ENCODE results near the gene RRP12.

DNA sequence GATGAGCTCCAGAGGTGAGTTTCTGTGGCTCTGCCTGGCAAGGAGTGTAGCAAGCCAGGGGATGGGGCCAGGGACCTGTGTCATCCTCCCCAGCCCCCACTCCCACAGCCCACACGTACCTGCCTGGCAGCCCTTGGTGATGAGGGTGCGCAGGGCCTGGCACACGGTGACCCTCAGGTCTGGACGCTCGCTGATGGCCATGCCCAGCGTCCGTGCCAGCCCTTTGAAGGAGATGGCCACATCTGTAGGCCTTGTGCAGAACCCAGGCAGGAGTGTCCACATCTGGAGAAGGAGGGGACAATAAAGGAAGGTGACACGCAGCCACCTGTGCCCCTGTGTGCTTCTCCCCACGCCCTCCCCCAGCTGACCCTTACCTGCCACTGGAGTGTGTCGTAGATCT lies 27.7 kb downstream of the RRP12 start:
- TF ChIP-seq, protein P1, sequence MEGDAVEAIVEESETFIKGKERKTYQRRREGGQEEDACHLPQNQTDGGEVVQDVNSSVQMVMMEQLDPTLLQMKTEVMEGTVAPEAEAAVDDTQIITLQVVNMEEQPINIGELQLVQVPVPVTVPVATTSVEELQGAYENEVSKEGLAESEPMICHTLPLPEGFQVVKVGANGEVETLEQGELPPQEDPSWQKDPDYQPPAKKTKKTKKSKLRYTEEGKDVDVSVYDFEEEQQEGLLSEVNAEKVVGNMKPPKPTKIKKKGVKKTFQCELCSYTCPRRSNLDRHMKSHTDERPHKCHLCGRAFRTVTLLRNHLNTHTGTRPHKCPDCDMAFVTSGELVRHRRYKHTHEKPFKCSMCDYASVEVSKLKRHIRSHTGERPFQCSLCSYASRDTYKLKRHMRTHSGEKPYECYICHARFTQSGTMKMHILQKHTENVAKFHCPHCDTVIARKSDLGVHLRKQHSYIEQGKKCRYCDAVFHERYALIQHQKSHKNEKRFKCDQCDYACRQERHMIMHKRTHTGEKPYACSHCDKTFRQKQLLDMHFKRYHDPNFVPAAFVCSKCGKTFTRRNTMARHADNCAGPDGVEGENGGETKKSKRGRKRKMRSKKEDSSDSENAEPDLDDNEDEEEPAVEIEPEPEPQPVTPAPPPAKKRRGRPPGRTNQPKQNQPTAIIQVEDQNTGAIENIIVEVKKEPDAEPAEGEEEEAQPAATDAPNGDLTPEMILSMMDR (IDR thresholded peaks at IDR 0.05): no peak
- no peak for TF ChIP-seq POLR2A (IDR thresholded peaks at IDR 0.05)
